WTC11 (cell line): ENCODE data around the gene SUSD6. TPM values are rescaled to one million over a fixed set of nuclear protein-coding genes. Genes with fewer than 3 reads are reported as not detected.

Experiments used
- ATAC-seq: fragments of 200-7000 bp; cut with Tn5 transposase; 2 replicates; pipeline ENCODE4 v1.10.0; 2021; ENCODE audit warnings: mild to moderate bottlenecking, moderate library complexity
- CTCF ChIA-PET: fragments of 300-600 bp; sonication (Branson Sonifier 250); formaldehyde crosslinking; loops from one replicate; lab custom pipeline; 2021; ENCODE audit warnings: antibody characterized with exemption; lab: Charles Lee
- POLR2A ChIA-PET: fragments of 350-600 bp; sonication (Branson Sonifier 250); formaldehyde crosslinking; loops from one replicate; lab custom pipeline; 2021; ENCODE audit warnings: antibody characterized with exemption; lab: Charles Lee
- DNase-seq: peaks from one replicate; pipeline ENCODE4 v3.0.0; 2021; ENCODE audit warnings: low spot score
- H3K27ac Mint-ChIP-seq: 2 replicates; pipeline ENCODE4 v1.8.0; 2021; ENCODE audit warnings: mixed read lengths
- H3K27me3 Mint-ChIP-seq: 2 replicates; pipeline ENCODE4 v1.8.0; 2021; ENCODE audit warnings: low read depth, mild to moderate bottlenecking, moderate library complexity, mixed read lengths
- H3K36me3 Mint-ChIP-seq: 2 replicates; pipeline ENCODE4 v1.8.0; 2021; ENCODE audit warnings: mixed read lengths
- H3K4me1 Mint-ChIP-seq: 2 replicates; pipeline ENCODE4 v1.8.0; 2022; ENCODE audit warnings: mixed read lengths
- H3K4me3 Mint-ChIP-seq: 2 replicates; pipeline ENCODE4 v1.8.0; 2021; ENCODE audit warnings: mild to moderate bottlenecking, moderate library complexity, mixed read lengths
- H3K9me3 Mint-ChIP-seq: 2 replicates; pipeline ENCODE4 v1.8.0; 2021; ENCODE audit warnings: mixed read lengths
- ATF1 ChIP-seq: sonication (generic); formaldehyde crosslinking; IDR thresholded peaks from 2 replicates; pipeline ENCODE4 v1.8.1; 2023; ENCODE audit warnings: mild to moderate bottlenecking, moderate library complexity, missing genetic modification reagents
- CREM ChIP-seq: sonication (generic); formaldehyde crosslinking; IDR thresholded peaks from 2 replicates; pipeline ENCODE4 v1.8.1; 2022; ENCODE audit warnings: mild to moderate bottlenecking, missing genetic modification reagents, moderate library complexity
- ELF4 ChIP-seq: sonication (generic); formaldehyde crosslinking; IDR thresholded peaks from 2 replicates; pipeline ENCODE4 v1.8.1; 2022; ENCODE audit warnings: low read depth, mild to moderate bottlenecking, moderate library complexity, missing genetic modification reagents
- EMX1 ChIP-seq: fragments of 250-450 bp; sonication (Bioruptor Pico); IDR thresholded peaks from 2 replicates; pipeline ENCODE4 v1.8.0; 2021; ENCODE audit warnings: mild to moderate bottlenecking
- ESRRA ChIP-seq: sonication (generic); formaldehyde crosslinking; IDR thresholded peaks from 2 replicates; pipeline ENCODE4 v1.8.1; 2022; ENCODE audit warnings: mild to moderate bottlenecking, missing genetic modification reagents, borderline replicate concordance
- FOXJ3 ChIP-seq: sonication (generic); formaldehyde crosslinking; IDR thresholded peaks from 2 replicates; pipeline ENCODE4 v1.9.0; 2021; ENCODE audit warnings: missing genetic modification reagents, mild to moderate bottlenecking, borderline replicate concordance
- NR2C2 ChIP-seq: sonication (generic); formaldehyde crosslinking; IDR thresholded peaks from 2 replicates; pipeline ENCODE4 v1.8.0; 2022; ENCODE audit warnings: mild to moderate bottlenecking, missing genetic modification reagents
- RELA ChIP-seq: sonication (generic); formaldehyde crosslinking; IDR thresholded peaks from 2 replicates; pipeline ENCODE4 v1.8.1; 2022; ENCODE audit warnings: missing genetic modification reagents, mild to moderate bottlenecking, borderline replicate concordance
- RORB ChIP-seq: fragments of 250-450 bp; sonication (Bioruptor Pico); IDR thresholded peaks from 2 replicates; pipeline ENCODE4 v1.9.0; 2021; ENCODE audit warnings: mild to moderate bottlenecking
- SOX15 ChIP-seq: fragments of 250-450 bp; sonication (Bioruptor Pico); IDR thresholded peaks from 2 replicates; pipeline ENCODE4 v1.9.0; 2021; ENCODE audit warnings: mild to moderate bottlenecking
- SP1 ChIP-seq: sonication (generic); formaldehyde crosslinking; conservative IDR thresholded peaks from 2 replicates; pipeline ENCODE4 v1.8.1; 2022; ENCODE audit warnings: missing genetic modification reagents
- TCF7 ChIP-seq: sonication (generic); formaldehyde crosslinking; IDR thresholded peaks from 2 replicates; pipeline ENCODE4 v1.8.0; 2022; ENCODE audit warnings: mild to moderate bottlenecking, low read depth, missing genetic modification reagents, moderate library complexity
- TEAD4 ChIP-seq: sonication (generic); formaldehyde crosslinking; IDR thresholded peaks from 2 replicates; pipeline ENCODE4 v1.8.0; 2022; ENCODE audit warnings: mild to moderate bottlenecking, missing genetic modification reagents
- ZNF121 ChIP-seq: sonication (generic); formaldehyde crosslinking; IDR thresholded peaks from 2 replicates; pipeline ENCODE4 v1.8.0; 2023; ENCODE audit warnings: missing genetic modification reagents
- ZNF219 ChIP-seq: sonication (generic); formaldehyde crosslinking; IDR thresholded peaks from 2 replicates; pipeline ENCODE4 v1.8.0; 2023; ENCODE audit warnings: missing genetic modification reagents, mild to moderate bottlenecking, borderline replicate concordance
- total RNA-seq: library from RNA; stranded (reverse); gene quantifications from 3 replicates; pipeline ENCODE4 v1.2.3, GENCODE V29; 2021
- TF ChIP-seq, protein P1 (sequence below): sonication (generic); formaldehyde crosslinking; IDR thresholded peaks from 2 replicates; pipeline ENCODE4 v1.8.0; 2023; ENCODE audit warnings: missing genetic modification reagents, mild to moderate bottlenecking, borderline replicate concordance
- TF ChIP-seq, protein P2 (sequence below): sonication (generic); formaldehyde crosslinking; IDR thresholded peaks from 2 replicates; pipeline ENCODE4 v1.8.1; 2023; ENCODE audit warnings: mild to moderate bottlenecking, missing genetic modification reagents, moderate library complexity
- TF ChIP-seq, protein P3 (sequence below): sonication (generic); formaldehyde crosslinking; conservative IDR thresholded peaks from 2 replicates; pipeline ENCODE4 v1.8.1; 2022; ENCODE audit warnings: mild to moderate bottlenecking, missing genetic modification reagents
- TF ChIP-seq, protein P4 (sequence below): fragments of 250-450 bp; sonication (Bioruptor Pico); IDR thresholded peaks from 2 replicates; pipeline ENCODE4 v2.1.2; 2022; ENCODE audit warnings: mild to moderate bottlenecking, moderate library complexity
- TF ChIP-seq, protein P5 (sequence below): sonication (generic); formaldehyde crosslinking; IDR thresholded peaks from 2 replicates; pipeline ENCODE4 v1.8.1; 2023; ENCODE audit warnings: mild to moderate bottlenecking, missing genetic modification reagents, moderate library complexity
- TF ChIP-seq, protein P6 (sequence below): sonication (generic); formaldehyde crosslinking; IDR thresholded peaks from 2 replicates; pipeline ENCODE4 v1.8.1; 2022; ENCODE audit warnings: low read depth, missing genetic modification reagents, borderline replicate concordance
- TF ChIP-seq, protein P7 (sequence below): sonication (generic); formaldehyde crosslinking; IDR thresholded peaks from 2 replicates; pipeline ENCODE4 v1.8.0; 2022; ENCODE audit warnings: mild to moderate bottlenecking, missing genetic modification reagents

The SUSD6 gene
- total RNA-seq, 1 experiment from 2014 or later, result 10.1 TPM

DNA sequence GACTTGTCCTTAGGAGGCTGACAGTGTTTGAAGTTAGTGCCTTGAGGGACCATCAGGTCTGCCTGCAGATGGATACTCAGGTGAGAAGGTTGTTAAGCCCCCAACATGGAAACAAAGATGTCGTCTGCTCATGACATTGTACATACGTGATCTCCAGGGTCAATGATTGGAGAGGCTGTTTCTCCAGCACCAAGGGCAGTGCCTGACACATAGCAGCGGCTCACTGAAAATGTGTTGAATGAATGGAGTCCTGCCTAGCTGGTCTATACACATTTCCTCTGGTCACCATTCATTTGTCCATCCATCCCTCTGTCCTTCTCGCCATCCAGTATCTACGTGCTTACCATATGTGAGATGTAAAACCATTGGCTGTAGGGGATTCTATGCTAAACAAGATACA lies 43.8 kb upstream of the SUSD6 start (continued):
- TF ChIP-seq, protein P1, sequence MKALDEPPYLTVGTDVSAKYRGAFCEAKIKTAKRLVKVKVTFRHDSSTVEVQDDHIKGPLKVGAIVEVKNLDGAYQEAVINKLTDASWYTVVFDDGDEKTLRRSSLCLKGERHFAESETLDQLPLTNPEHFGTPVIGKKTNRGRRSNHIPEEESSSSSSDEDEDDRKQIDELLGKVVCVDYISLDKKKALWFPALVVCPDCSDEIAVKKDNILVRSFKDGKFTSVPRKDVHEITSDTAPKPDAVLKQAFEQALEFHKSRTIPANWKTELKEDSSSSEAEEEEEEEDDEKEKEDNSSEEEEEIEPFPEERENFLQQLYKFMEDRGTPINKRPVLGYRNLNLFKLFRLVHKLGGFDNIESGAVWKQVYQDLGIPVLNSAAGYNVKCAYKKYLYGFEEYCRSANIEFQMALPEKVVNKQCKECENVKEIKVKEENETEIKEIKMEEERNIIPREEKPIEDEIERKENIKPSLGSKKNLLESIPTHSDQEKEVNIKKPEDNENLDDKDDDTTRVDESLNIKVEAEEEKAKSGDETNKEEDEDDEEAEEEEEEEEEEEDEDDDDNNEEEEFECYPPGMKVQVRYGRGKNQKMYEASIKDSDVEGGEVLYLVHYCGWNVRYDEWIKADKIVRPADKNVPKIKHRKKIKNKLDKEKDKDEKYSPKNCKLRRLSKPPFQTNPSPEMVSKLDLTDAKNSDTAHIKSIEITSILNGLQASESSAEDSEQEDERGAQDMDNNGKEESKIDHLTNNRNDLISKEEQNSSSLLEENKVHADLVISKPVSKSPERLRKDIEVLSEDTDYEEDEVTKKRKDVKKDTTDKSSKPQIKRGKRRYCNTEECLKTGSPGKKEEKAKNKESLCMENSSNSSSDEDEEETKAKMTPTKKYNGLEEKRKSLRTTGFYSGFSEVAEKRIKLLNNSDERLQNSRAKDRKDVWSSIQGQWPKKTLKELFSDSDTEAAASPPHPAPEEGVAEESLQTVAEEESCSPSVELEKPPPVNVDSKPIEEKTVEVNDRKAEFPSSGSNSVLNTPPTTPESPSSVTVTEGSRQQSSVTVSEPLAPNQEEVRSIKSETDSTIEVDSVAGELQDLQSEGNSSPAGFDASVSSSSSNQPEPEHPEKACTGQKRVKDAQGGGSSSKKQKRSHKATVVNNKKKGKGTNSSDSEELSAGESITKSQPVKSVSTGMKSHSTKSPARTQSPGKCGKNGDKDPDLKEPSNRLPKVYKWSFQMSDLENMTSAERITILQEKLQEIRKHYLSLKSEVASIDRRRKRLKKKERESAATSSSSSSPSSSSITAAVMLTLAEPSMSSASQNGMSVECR (CRISPR knock-in tag), result no peak
- TF ChIP-seq SOX15, result no peak
- no peak for TF ChIP-seq ZNF219

DNA sequence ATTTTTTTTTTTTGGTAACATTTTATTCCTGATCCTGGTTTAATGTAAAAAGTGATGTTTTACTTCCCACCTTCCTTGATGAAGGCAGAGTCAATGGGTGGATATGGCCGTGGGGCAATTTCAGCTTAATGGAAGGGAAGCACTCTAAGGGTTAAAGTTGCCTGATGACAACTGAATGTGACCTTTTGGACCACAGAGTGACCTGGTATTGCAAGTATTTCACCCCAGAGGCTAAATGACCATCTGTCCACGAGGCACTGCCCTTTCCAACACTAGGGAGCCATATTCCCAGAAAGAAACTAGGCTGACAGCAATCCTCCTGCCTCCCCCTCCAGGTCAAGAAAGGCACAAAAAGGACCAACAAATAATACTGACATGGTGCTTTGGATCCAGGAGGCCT lies 41.5 kb upstream of the SUSD6 start:
- Mint-ChIP-seq H3K4me3 (no peak overlapping the region), H3K27ac (no peak overlapping the region), H3K4me1 (no peaks in the 10 kb centered on the region), H3K36me3 (peaks cover 2% of the 10 kb centered on the region; the same call in 1 of the 2 replicates), H3K9me3 (no peaks in the 10 kb centered on the region), H3K27me3 (peaks cover 73% of the 10 kb centered on the region)
- ChIA-PET CTCF (interaction anchor here (0.5 to 5.9 kb wide), 4 partner anchors 10 to 158 kb away, joined by 3 to 130 read pairs (median 10); no protein-coding TSS in a partner anchor), POLR2A (no interaction called here)
- TF ChIP-seq RELA (CRISPR knock-in tag), result no peak
- no peak for TF ChIP-seq NR2C2
- no peak for TF ChIP-seq ZNF121 (CRISPR knock-in tag)
- DNase-seq (no peak), ATAC-seq (no peak)

DNA sequence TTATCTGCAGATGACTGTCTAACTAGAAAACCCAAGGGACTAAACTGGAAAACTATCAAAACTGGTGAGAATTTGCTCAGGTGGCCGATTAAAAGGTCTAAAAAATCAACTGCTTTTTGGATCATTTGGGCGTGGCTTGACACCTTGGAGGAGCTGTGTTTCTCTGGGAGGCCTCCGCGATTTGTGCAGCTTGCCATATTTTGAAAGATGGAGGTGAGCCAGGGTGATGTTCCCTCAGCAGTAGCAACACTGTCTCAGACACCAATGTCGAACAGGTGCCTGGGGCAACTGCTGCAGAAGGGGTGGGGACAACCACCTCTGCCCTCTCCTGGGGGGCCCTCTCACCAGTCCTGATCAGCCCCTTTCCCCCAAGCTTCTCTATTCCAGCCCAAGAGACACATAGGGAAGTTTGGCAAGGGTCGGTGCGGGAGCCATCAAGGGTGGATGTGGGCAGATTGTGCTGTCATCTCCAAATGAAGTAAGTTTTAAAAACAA lies 40.5 kb upstream of the SUSD6 start:
- Mint-ChIP-seq H3K4me1 (no peaks in the 10 kb centered on the region), H3K36me3 (peaks cover 2% of the 10 kb centered on the region; the same call in 1 of the 2 replicates)
- ATAC-seq (no peak), DNase-seq (no peak)
- POLR2A ChIA-PET, result interaction anchor here (1.2 kb wide), 1 partner anchor 35 kb away, joined by 3 read pairs; no protein-coding TSS in a partner anchor
- TF ChIP-seq, protein P2, sequence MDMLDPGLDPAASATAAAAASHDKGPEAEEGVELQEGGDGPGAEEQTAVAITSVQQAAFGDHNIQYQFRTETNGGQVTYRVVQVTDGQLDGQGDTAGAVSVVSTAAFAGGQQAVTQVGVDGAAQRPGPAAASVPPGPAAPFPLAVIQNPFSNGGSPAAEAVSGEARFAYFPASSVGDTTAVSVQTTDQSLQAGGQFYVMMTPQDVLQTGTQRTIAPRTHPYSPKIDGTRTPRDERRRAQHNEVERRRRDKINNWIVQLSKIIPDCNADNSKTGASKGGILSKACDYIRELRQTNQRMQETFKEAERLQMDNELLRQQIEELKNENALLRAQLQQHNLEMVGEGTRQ, result no peak
- TF ChIP-seq, protein P3, sequence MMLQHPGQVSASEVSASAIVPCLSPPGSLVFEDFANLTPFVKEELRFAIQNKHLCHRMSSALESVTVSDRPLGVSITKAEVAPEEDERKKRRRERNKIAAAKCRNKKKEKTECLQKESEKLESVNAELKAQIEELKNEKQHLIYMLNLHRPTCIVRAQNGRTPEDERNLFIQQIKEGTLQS, result no peak
- TF ChIP-seq, protein P4, sequence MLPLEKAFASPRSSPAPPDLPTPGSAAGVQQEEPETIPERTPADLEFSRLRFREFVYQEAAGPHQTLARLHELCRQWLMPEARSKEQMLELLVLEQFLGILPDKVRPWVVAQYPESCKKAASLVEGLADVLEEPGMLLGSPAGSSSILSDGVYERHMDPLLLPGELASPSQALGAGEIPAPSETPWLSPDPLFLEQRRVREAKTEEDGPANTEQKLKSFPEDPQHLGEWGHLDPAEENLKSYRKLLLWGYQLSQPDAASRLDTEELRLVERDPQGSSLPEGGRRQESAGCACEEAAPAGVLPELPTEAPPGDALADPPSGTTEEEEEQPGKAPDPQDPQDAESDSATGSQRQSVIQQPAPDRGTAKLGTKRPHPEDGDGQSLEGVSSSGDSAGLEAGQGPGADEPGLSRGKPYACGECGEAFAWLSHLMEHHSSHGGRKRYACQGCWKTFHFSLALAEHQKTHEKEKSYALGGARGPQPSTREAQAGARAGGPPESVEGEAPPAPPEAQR (CRISPR knock-in tag), result no peak
- no peak for TF ChIP-seq TEAD4 (CRISPR knock-in tag)
- TF ChIP-seq FOXJ3 (CRISPR knock-in tag), result no peak
- TF ChIP-seq ZNF219, result no peak
- TF ChIP-seq CREM (CRISPR knock-in tag), result no peak
- no peak for TF ChIP-seq RORB (CRISPR knock-in tag)
- TF ChIP-seq, protein P5, sequence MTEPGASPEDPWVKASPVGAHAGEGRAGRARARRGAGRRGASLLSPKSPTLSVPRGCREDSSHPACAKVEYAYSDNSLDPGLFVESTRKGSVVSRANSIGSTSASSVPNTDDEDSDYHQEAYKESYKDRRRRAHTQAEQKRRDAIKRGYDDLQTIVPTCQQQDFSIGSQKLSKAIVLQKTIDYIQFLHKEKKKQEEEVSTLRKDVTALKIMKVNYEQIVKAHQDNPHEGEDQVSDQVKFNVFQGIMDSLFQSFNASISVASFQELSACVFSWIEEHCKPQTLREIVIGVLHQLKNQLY (CRISPR knock-in tag), result no peak
- no peak for TF ChIP-seq ESRRA
- TF ChIP-seq, protein P6, sequence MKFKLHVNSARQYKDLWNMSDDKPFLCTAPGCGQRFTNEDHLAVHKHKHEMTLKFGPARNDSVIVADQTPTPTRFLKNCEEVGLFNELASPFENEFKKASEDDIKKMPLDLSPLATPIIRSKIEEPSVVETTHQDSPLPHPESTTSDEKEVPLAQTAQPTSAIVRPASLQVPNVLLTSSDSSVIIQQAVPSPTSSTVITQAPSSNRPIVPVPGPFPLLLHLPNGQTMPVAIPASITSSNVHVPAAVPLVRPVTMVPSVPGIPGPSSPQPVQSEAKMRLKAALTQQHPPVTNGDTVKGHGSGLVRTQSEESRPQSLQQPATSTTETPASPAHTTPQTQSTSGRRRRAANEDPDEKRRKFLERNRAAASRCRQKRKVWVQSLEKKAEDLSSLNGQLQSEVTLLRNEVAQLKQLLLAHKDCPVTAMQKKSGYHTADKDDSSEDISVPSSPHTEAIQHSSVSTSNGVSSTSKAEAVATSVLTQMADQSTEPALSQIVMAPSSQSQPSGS, result no peak
- TF ChIP-seq EMX1 (CRISPR knock-in tag), result no peak
- no peak for TF ChIP-seq TCF7
- TF ChIP-seq, protein P7, sequence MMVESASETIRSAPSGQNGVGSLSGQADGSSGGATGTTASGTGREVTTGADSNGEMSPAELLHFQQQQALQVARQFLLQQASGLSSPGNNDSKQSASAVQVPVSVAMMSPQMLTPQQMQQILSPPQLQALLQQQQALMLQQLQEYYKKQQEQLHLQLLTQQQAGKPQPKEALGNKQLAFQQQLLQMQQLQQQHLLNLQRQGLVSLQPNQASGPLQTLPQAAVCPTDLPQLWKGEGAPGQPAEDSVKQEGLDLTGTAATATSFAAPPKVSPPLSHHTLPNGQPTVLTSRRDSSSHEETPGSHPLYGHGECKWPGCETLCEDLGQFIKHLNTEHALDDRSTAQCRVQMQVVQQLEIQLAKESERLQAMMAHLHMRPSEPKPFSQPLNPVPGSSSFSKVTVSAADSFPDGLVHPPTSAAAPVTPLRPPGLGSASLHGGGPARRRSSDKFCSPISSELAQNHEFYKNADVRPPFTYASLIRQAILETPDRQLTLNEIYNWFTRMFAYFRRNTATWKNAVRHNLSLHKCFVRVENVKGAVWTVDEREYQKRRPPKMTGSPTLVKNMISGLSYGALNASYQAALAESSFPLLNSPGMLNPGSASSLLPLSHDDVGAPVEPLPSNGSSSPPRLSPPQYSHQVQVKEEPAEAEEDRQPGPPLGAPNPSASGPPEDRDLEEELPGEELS (CRISPR knock-in tag), result no peak
- no peak for TF ChIP-seq ELF4
- no peak for TF ChIP-seq ATF1 (CRISPR knock-in tag)
- no peak for TF ChIP-seq SP1 (CRISPR knock-in tag)
- TF ChIP-seq, all 79 proteins: peak for 0
- no peak overlapping the region for H3K4me3 Mint-ChIP-seq
- H3K9me3 Mint-ChIP-seq, result no peaks in the 10 kb centered on the region
- no peak overlapping the region for H3K27ac Mint-ChIP-seq
- CTCF ChIA-PET, result interaction anchor here (1.5 to 5.9 kb wide), 8 partner anchors 9 to 156 kb away, joined by 5 to 130 read pairs (median 8); no protein-coding TSS in a partner anchor
- peaks cover 83% of the 10 kb centered on the region for H3K27me3 Mint-ChIP-seq
